Type B pancreatic cell (in vitro differentiated cells): ENCODE measurements around the gene BDKRB2. TPM values are rescaled to one million over a fixed set of nuclear protein-coding genes. Genes with fewer than 3 reads are reported as not detected.

Source experiments
- DNase-seq: peaks from one replicate; pipeline ENCODE4 v3.0.0; 2021; ENCODE audit warnings: mixed read lengths; ENCODE audit not compliant: unreplicated experiment; ENCODE audit errors: extremely low spot score
- H3K27ac Mint-ChIP-seq: 2 replicates; pipeline ENCODE4 v1.8.0; 2021; ENCODE audit warnings: mild to moderate bottlenecking, mixed read lengths
- H3K27me3 Mint-ChIP-seq: 2 replicates; pipeline ENCODE4 v1.8.0; 2021; ENCODE audit warnings: mixed read lengths
- H3K36me3 Mint-ChIP-seq: 2 replicates; pipeline ENCODE4 v1.8.0; 2021; ENCODE audit warnings: mixed read lengths
- H3K4me1 Mint-ChIP-seq: one replicate; pipeline ENCODE4 v1.8.0; 2021; ENCODE audit warnings: mixed read lengths; ENCODE audit not compliant: unreplicated experiment
- H3K4me3 Mint-ChIP-seq: 2 replicates; pipeline ENCODE4 v1.8.0; 2021; ENCODE audit warnings: mild to moderate bottlenecking, mixed read lengths
- H3K9me3 Mint-ChIP-seq: 2 replicates; pipeline ENCODE4 v1.8.0; 2021; ENCODE audit warnings: mixed read lengths
- total RNA-seq: library from RNA; stranded (reverse); gene quantifications from 2 replicates; pipeline ENCODE4 v1.2.1, GENCODE V29; 2021; ENCODE audit warnings: low replicate concordance
- TF ChIP-seq, protein P1 (sequence below): fragments of 200-600 bp; sonication (generic); conservative IDR thresholded peaks from 2 replicates; pipeline ENCODE4 v1.5.0; 2021; ENCODE audit warnings: antibody characterized with exemption, mild to moderate bottlenecking

BDKRB2 gene
- total RNA-seq, 1 donor from 2014 or later = 2.1 TPM

GRCh38 chr14:96257900-96258299, 53.3 kb downstream of the BDKRB2 start:
- TF ChIP-seq, protein P1, sequence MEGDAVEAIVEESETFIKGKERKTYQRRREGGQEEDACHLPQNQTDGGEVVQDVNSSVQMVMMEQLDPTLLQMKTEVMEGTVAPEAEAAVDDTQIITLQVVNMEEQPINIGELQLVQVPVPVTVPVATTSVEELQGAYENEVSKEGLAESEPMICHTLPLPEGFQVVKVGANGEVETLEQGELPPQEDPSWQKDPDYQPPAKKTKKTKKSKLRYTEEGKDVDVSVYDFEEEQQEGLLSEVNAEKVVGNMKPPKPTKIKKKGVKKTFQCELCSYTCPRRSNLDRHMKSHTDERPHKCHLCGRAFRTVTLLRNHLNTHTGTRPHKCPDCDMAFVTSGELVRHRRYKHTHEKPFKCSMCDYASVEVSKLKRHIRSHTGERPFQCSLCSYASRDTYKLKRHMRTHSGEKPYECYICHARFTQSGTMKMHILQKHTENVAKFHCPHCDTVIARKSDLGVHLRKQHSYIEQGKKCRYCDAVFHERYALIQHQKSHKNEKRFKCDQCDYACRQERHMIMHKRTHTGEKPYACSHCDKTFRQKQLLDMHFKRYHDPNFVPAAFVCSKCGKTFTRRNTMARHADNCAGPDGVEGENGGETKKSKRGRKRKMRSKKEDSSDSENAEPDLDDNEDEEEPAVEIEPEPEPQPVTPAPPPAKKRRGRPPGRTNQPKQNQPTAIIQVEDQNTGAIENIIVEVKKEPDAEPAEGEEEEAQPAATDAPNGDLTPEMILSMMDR = no peak
- H3K27me3 Mint-ChIP-seq = peaks cover 34% of the 10 kb centered on the region

GRCh38 chr14:96260341-96260821, 55.7 kb downstream of the BDKRB2 start:
- H3K4me3 Mint-ChIP-seq = no peak overlapping the region
- H3K4me1 Mint-ChIP-seq = peaks cover 4% of the 10 kb centered on the region
- peaks cover 15% of the 10 kb centered on the region for H3K9me3 Mint-ChIP-seq
- H3K36me3 Mint-ChIP-seq = no peaks in the 10 kb centered on the region
- no peak overlapping the region for H3K27ac Mint-ChIP-seq
- TF ChIP-seq, protein P1 = no peak
- DNase-seq = no peak
- peaks cover 20% of the 10 kb centered on the region for H3K27me3 Mint-ChIP-seq

More at GRCh38 chr14:96257900-96258299, 53.3 kb downstream of the BDKRB2 start:
- Mint-ChIP-seq H3K4me1 (peaks cover 9% of the 10 kb centered on the region), H3K36me3 (no peaks in the 10 kb centered on the region), H3K27ac (no peak overlapping the region), H3K9me3 (peaks cover 6% of the 10 kb centered on the region), H3K4me3 (no peak overlapping the region)
- no peak for DNase-seq

- Mint-ChIP-seq H3K36me3 (no peaks in the 10 kb centered on the region), H3K9me3 (peaks cover 15% of the 10 kb centered on the region)
- TF ChIP-seq, protein P1 = no peak
Measured at GRCh38 chr14:96261053-96261452, 56.4 kb downstream of the BDKRB2 start.

GRCh38 chr14:96261772-96262655, 57.4 kb downstream of the BDKRB2 start:
- TF ChIP-seq, protein P1 = no peak
- no peak for DNase-seq
- Mint-ChIP-seq H3K36me3 (no peaks in the 10 kb centered on the region), H3K4me3 (no peak overlapping the region), H3K27me3 (peaks cover 16% of the 10 kb centered on the region), H3K27ac (no peak overlapping the region), H3K9me3 (peaks cover 15% of the 10 kb centered on the region), H3K4me1 (peaks cover 15% of the 10 kb centered on the region)

More at GRCh38 chr14:96261053-96261452, 56.4 kb downstream of the BDKRB2 start:
- Mint-ChIP-seq H3K27me3 (peaks cover 20% of the 10 kb centered on the region), H3K4me1 (peaks cover 9% of the 10 kb centered on the region), H3K27ac (no peak overlapping the region), H3K4me3 (no peak overlapping the region)
- DNase-seq = no peak

DNA sequence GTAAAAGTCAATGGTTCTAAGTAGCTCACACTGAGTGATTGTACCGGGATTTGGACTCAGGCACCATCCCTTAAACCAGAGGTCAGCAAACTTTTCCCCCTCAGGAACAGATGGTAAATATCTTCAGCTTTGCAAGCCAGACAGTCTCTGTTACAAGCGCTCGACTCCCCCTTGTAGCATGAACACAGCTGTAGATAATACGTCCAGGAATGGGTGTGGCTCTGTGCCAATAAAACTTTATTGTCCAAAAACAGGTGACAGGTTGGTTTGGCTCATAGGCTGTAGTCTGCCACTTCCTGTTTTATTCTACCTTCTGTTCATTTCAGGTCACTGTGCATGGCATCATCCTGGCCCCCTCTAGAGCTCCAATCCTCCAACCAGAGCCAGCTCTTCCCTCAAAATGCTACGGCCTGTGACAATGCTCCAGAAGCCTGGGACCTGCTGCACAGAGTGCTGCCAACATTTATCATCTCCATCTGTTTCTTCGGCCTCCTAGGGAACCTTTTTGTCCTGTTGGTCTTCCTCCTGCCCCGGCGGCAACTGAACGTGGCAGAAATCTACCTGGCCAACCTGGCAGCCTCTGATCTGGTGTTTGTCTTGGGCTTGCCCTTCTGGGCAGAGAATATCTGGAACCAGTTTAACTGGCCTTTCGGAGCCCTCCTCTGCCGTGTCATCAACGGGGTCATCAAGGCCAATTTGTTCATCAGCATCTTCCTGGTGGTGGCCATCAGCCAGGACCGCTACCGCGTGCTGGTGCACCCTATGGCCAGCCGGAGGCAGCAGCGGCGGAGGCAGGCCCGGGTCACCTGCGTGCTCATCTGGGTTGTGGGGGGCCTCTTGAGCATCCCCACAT, 58.9 kb downstream of the BDKRB2 start:
- Mint-ChIP-seq H3K9me3 (peaks cover 15% of the 10 kb centered on the region), H3K4me1 (peaks cover 25% of the 10 kb centered on the region), H3K27ac (no peak overlapping the region), H3K27me3 (peaks cover 9% of the 10 kb centered on the region), H3K36me3 (no peaks in the 10 kb centered on the region), H3K4me3 (no peak overlapping the region)
- no peak for DNase-seq
- TF ChIP-seq, protein P1 = no peak
